H1 (cell line): Measurements from ENCODE around the gene MPST. TPM values are rescaled to one million over a fixed set of nuclear protein-coding genes. Genes with fewer than 3 reads are reported as not detected.

Experiments
- CTCF ChIA-PET: fragments of 300-600 bp; sonication (Branson Sonifier 250); formaldehyde crosslinking; loops from one replicate; lab custom pipeline; 2021; ENCODE audit not compliant: partially characterized antibody; lab: Charles Lee
- POLR2A ChIA-PET: fragments of 300-600 bp; sonication (Branson Sonifier 250); formaldehyde crosslinking; loops from one replicate; lab custom pipeline; 2021; ENCODE audit warnings: inconsistent platforms; ENCODE audit not compliant: partially characterized antibody; lab: Charles Lee
- DNase-seq, 2 experiments: peaks; one replicate each; pipeline versions ENCODE4 v3.0.0 to v3.0.0-alpha.2; 2010 to 2022; ENCODE audit warnings: low spot score in 2 of 2, low read depth in 1 of 2, mixed read lengths in 1 of 2
- FAIRE-seq: peaks from 2 replicates; lab custom pipeline; 2011; peaks lifted over from hg19 to GRCh38; lab: Jason Lieb, UNC
- H2AFZ ChIP-seq: 2 replicates; pipeline ENCODE4 v1.8.1; 2012; ENCODE audit warnings: low read length, inconsistent platforms
- H2AK5ac ChIP-seq: 2 replicates; pipeline ENCODE4 v1.6.1; 2013; ENCODE audit warnings: low read depth, low read length
- H2BK120ac ChIP-seq: replicated peaks from 2 replicates; pipeline ENCODE3; 2013; ENCODE audit warnings: low read depth, low read length, inconsistent platforms
- H2BK12ac ChIP-seq: 2 replicates; pipeline ENCODE4 v1.6.1; 2013; ENCODE audit warnings: low read depth, low read length
- H2BK15ac ChIP-seq: 2 replicates; pipeline ENCODE4 v1.6.1; 2013; ENCODE audit warnings: low read length
- H2BK20ac ChIP-seq: 2 replicates; pipeline ENCODE4 v1.6.1; 2013; ENCODE audit warnings: low read length
- H2BK5ac ChIP-seq: 2 replicates; pipeline ENCODE4 v1.6.1; 2013; ENCODE audit warnings: low read depth, low read length
- H3K14ac ChIP-seq: 2 replicates; pipeline ENCODE4 v1.6.1; 2013; ENCODE audit warnings: inconsistent platforms; ENCODE audit not compliant: insufficient read length
- H3K18ac ChIP-seq: 2 replicates; pipeline ENCODE4 v1.6.1; 2013; ENCODE audit warnings: low read length; ENCODE audit errors: extremely low read depth
- H3K23ac ChIP-seq: 2 replicates; pipeline ENCODE4 v1.6.1; 2013; ENCODE audit warnings: inconsistent platforms; ENCODE audit not compliant: insufficient read length
- H3K23me2 ChIP-seq: 2 replicates; pipeline ENCODE4 v1.6.1; 2013; ENCODE audit warnings: low read depth, low read length
- H3K27ac ChIP-seq: 2 replicates; pipeline ENCODE4 v1.6.1; 2011; ENCODE audit warnings: low read depth, low read length, inconsistent platforms
- H3K27me3 ChIP-seq, 4 experiments: replicated peaks in 1 of 4; 1 replicate in 1 of 4; 2 replicates in 3 of 4; pipeline versions ENCODE4 v1.6.1 to v1.8.1; 2011 to 2013; ENCODE audit warnings: low read length in 3 of 4, mild to moderate bottlenecking in 3 of 4, inconsistent platforms in 2 of 4, mixed read lengths in 2 of 4, moderate library complexity in 1 of 4; ENCODE audit not compliant: control insufficient read depth in 3 of 4, insufficient read depth in 3 of 4; ENCODE audit errors: extremely low read depth in 1 of 4
- H3K36me3 ChIP-seq, 4 experiments: 2 replicates each; pipeline versions ENCODE4 v1.6.1 to v1.8.1; 2011 to 2013; ENCODE audit warnings: mild to moderate bottlenecking in 4 of 4, low read length in 3 of 4, moderate library complexity in 2 of 4, control low read depth in 1 of 4, inconsistent platforms in 1 of 4; ENCODE audit not compliant: insufficient read depth in 4 of 4, control insufficient read depth in 2 of 4
- H3K4ac ChIP-seq: replicated peaks from 2 replicates; pipeline ENCODE3; 2013; ENCODE audit warnings: low read length, low read depth, mixed read lengths, inconsistent platforms; ENCODE audit not compliant: insufficient read length
- H3K4me1 ChIP-seq, 4 experiments: replicated peaks in 1 of 4; 1 replicate in 1 of 4; 2 replicates in 3 of 4; pipeline versions ENCODE4 v1.6.1 to v1.8.1; 2011 to 2013; ENCODE audit warnings: low read length in 3 of 4, inconsistent platforms in 2 of 4, mixed read lengths in 1 of 4; ENCODE audit not compliant: insufficient read depth in 4 of 4, control insufficient read depth in 3 of 4
- H3K4me2 ChIP-seq, 2 experiments: 2 replicates each; pipeline versions ENCODE4 v1.6.1 to v1.8.1; 2011 to 2013; ENCODE audit warnings: low read depth in 2 of 2, low read length in 2 of 2, control low read depth in 1 of 2, inconsistent platforms in 1 of 2, mild to moderate bottlenecking in 1 of 2; ENCODE audit not compliant: insufficient read depth in 1 of 2
- H3K4me3 ChIP-seq, 4 experiments: fragments of 200-600, 300-600 bp in 1 of 4; sonication (generic), shearing (Covaris generic), sonication (Bioruptor Twin) in 1 of 4; 2 replicates each; pipeline versions ENCODE4 v1.5.1 to v1.8.1; 2011 to 2016; ENCODE audit warnings: low read length in 4 of 4, low read depth in 3 of 4, control low read depth in 2 of 4, inconsistent platforms in 2 of 4, mild to moderate bottlenecking in 2 of 4, mixed read lengths in 1 of 4, moderate library complexity in 1 of 4; ENCODE audit not compliant: insufficient read depth in 2 of 4; ENCODE audit errors: extremely low read depth in 1 of 4
- H3K56ac ChIP-seq: replicated peaks from 2 replicates; pipeline ENCODE3; 2013; ENCODE audit warnings: low read depth, mild to moderate bottlenecking, mixed read lengths, low read length, inconsistent platforms; ENCODE audit not compliant: insufficient read length
- H3K79me1 ChIP-seq: 2 replicates; pipeline ENCODE4 v1.6.1; 2013; ENCODE audit warnings: low read depth, low read length, control low read depth
- H3K79me2 ChIP-seq, 2 experiments: 2 replicates each; pipeline versions ENCODE4 v1.6.1 to v1.8.1; 2012 to 2013; ENCODE audit warnings: low read length in 2 of 2, mild to moderate bottlenecking in 2 of 2, inconsistent platforms in 1 of 2; ENCODE audit not compliant: insufficient read depth in 2 of 2, control insufficient read depth in 1 of 2
- H3K9ac ChIP-seq, 4 experiments: replicated peaks in 1 of 4; 1 replicate in 1 of 4; 2 replicates in 3 of 4; pipeline versions ENCODE4 v1.6.1 to v1.8.1; 2011 to 2013; ENCODE audit warnings: low read depth in 3 of 4, low read length in 3 of 4, control low read depth in 2 of 4, mild to moderate bottlenecking in 2 of 4, moderate library complexity in 2 of 4, inconsistent platforms in 1 of 4; ENCODE audit errors: extremely low read depth in 1 of 4
- H3K9me3 ChIP-seq, 2 experiments: 2 replicates each; pipeline versions ENCODE4 v1.6.1 to v1.8.1; 2012 to 2013; ENCODE audit warnings: mild to moderate bottlenecking in 2 of 2, moderate library complexity in 2 of 2, control low read depth in 1 of 2, inconsistent platforms in 1 of 2, low read depth in 1 of 2, low read length in 1 of 2, mixed read lengths in 1 of 2; ENCODE audit not compliant: insufficient read depth in 2 of 2
- H4K20me1 ChIP-seq, 2 experiments: replicated peaks in 1 of 2; 2 replicates each; pipeline versions ENCODE3 to v1.8.1; 2011 to 2013; ENCODE audit warnings: inconsistent platforms in 2 of 2, low read length in 2 of 2, mild to moderate bottlenecking in 1 of 2; ENCODE audit not compliant: insufficient read depth in 2 of 2, control insufficient read depth in 1 of 2
- H4K5ac ChIP-seq: 2 replicates; pipeline ENCODE4 v1.6.1; 2013; ENCODE audit warnings: low read length, low read depth, mixed read lengths, inconsistent platforms; ENCODE audit not compliant: insufficient read length
- H4K8ac ChIP-seq: 2 replicates; pipeline ENCODE4 v1.8.0; 2013; ENCODE audit warnings: mild to moderate bottlenecking, moderate library complexity, low read length, inconsistent platforms; ENCODE audit not compliant: insufficient read depth; ENCODE audit errors: extremely low read depth
- H4K91ac ChIP-seq: replicated peaks from 2 replicates; pipeline ENCODE3; 2013; ENCODE audit warnings: low read length, mixed read lengths, inconsistent platforms; ENCODE audit not compliant: insufficient read length
- CREB1 ChIP-seq: IDR thresholded peaks from 2 replicates; pipeline ENCODE4 v1.6.1; 2012; ENCODE audit warnings: inconsistent platforms
- EZH2 ChIP-seq: fragments of 200-600 bp; sonication (generic); IDR thresholded peaks from 2 replicates; pipeline ENCODE4 v1.7.1; 2012; ENCODE audit warnings: low read depth, mild to moderate bottlenecking, moderate library complexity, low read length, inconsistent platforms; ENCODE audit not compliant: severe bottlenecking
- HDAC2 ChIP-seq, 2 experiments: fragments of 300-600 bp in 1 of 2; sonication (generic) in 1 of 2; IDR thresholded peaks; 2 replicates each; pipeline ENCODE4 v1.6.1; 2011 to 2012; ENCODE audit warnings: low read depth in 2 of 2, low read length in 2 of 2, mild to moderate bottlenecking in 2 of 2, moderate library complexity in 2 of 2, borderline replicate concordance in 1 of 2, inconsistent platforms in 1 of 2
- JUND ChIP-seq: IDR thresholded peaks from 2 replicates; pipeline ENCODE4 v1.6.1; 2011; ENCODE audit warnings: mild to moderate bottlenecking, improper control_type of control experiment, low read length
- POLR2AphosphoS5 ChIP-seq: IDR thresholded peaks from 2 replicates; pipeline ENCODE4 v1.6.1; 2011; ENCODE audit warnings: low read depth, low read length
- SRF ChIP-seq: IDR thresholded peaks from 2 replicates; pipeline ENCODE4 v1.6.1; 2011; ENCODE audit warnings: mild to moderate bottlenecking, low read depth, low read length, moderate library complexity
- TAF7 ChIP-seq: optimal IDR thresholded peaks from 2 replicates; pipeline ENCODE3; 2011; ENCODE audit warnings: low read depth, mild to moderate bottlenecking, inconsistent platforms, low read length, moderate library complexity, borderline replicate concordance
- TCF12 ChIP-seq: IDR thresholded peaks from 2 replicates; pipeline ENCODE4 v1.6.1; 2011; ENCODE audit warnings: low read depth, mild to moderate bottlenecking, low read length
- WGBS, 2 experiments: shearing (Covaris generic) in 1 of 2; methylation state at CpG; one replicate each; pipeline versions ENCODE4 v1.1.6 to v1.1.7; 2013 to 2015; ENCODE audit warnings: low lambda C conversion rate in 2 of 2, mixed read lengths in 2 of 2, inconsistent platforms in 1 of 2, low coverage in 1 of 2, missing lambda C conversion rate in 1 of 2; ENCODE audit not compliant: insufficient replicate concordance in 2 of 2, insufficient coverage in 1 of 2, insufficient read length in 1 of 2; ENCODE audit errors: extremely low coverage in 1 of 2, missing lambda C conversion rate in 1 of 2; 5-methylcytosine and 5-hydroxymethylcytosine counted together
- polyA plus RNA-seq, 7 experiments: library from polyadenylated mRNA; depleted of rRNA in 3 of 7; stranded (reverse) in 5 of 7; unstranded in 2 of 7; fragments of >200 nt in 5 of 7; fragments of 200-250 nt in 2 of 7; gene quantifications; 1 replicate in 5 of 7; 2 replicates in 1 of 7; 4 replicates in 1 of 7; pipeline versions ENCODE4 v1.2.1 to v1.2.3, GENCODE V29; 2011 to 2013; ENCODE audit warnings: missing spikeins in 2 of 7, mixed read lengths in 2 of 7
- total RNA-seq: library from RNA; stranded (reverse); fragmentation: NEBNext Ultra II Directional; extraction: Animal tissue kit (Norgen Biotek cat#: 25700); gene quantifications from 2 replicates; pipeline ENCODE4 v1.2.1, GENCODE V29; 2021

The MPST gene
- total and polyA plus RNA-seq, 2 of the 8 experiments (the other 6 are each of a cell fraction or from before 2014, with no cell fraction given) = 86.0 to 124 TPM

DNA sequence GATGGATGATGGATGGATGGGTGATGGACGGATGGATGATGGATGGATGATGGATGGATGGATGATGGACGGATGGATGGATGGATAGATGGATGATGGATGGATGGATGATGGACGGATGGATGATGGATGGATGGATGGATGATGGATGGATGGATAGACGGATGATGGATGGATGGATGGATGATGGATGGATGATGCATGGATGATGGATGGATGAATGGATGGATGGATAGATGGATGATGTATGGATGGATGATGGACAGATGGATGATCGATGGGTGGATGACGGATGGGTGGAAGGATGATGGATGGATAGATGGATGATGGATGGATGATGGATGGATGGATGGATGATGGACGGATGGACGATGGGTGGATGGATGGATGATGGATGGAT lies 53.1 kb downstream of the MPST start:
- TF ChIP-seq HDAC2 (IDR thresholded peaks at IDR 0.05; ENCODE audit: borderline replicate concordance in 1 of 2, low read depth in 2 of 2, low read length in 2 of 2) (no peak), SRF (no peak), EZH2 (no peak), TCF12 (no peak), POLR2AphosphoS5 (no peak), CREB1 (no peak), JUND (no peak), TAF7 (no peak)
- H3K9ac ChIP-seq = no peak overlapping the region
- ChIA-PET POLR2A (no interaction called here), CTCF (no interaction called here)
- WGBS, 2 experiments = 88 to 100% methylated on average over 8 of the region's 8 CpGs
- H3K18ac ChIP-seq = no peak overlapping the region
- H3K23me2 ChIP-seq = peaks cover 19% of the 10 kb centered on the region; the same call in 1 of the 2 replicates
- peaks cover 14 to 61% (median 49%) of the 10 kb centered on the region in 4 experiments for H3K27me3 ChIP-seq
- H3K36me3 ChIP-seq = no peaks in the 10 kb centered on the region
- FAIRE-seq (no peak), DNase-seq (no peak)
- H2AK5ac ChIP-seq = peak overlapping the region; percentile 91
- no peaks in the 10 kb centered on the region for H3K79me2 ChIP-seq
- no peak overlapping the region for H2BK120ac ChIP-seq
- no peak overlapping the region for H4K8ac ChIP-seq
- no peak overlapping the region for H4K5ac ChIP-seq
- H3K79me1 ChIP-seq = no peaks in the 10 kb centered on the region
- peak overlapping the region; percentile 73 for H3K56ac ChIP-seq
- H2BK15ac ChIP-seq = no peak overlapping the region
- H2BK12ac ChIP-seq = no peak overlapping the region
- no peak overlapping the region for H2BK20ac ChIP-seq
- H3K23ac ChIP-seq = no peak overlapping the region
- H4K91ac ChIP-seq = no peak overlapping the region
- H4K20me1 ChIP-seq = peaks cover 2 to 13% of the 10 kb centered on the region in 2 experiments
- H3K27ac ChIP-seq = no peak overlapping the region
- H2AFZ ChIP-seq = no peak overlapping the region
- peaks cover 0 to 3% of the 10 kb centered on the region in 2 experiments; a peak in 2 of 4 replicates for H3K9me3 ChIP-seq
- no peak overlapping the region for H3K4ac ChIP-seq
- H3K4me2 ChIP-seq = no peak overlapping the region
- H3K14ac ChIP-seq = no peak overlapping the region
- no peak overlapping the region for H3K4me3 ChIP-seq
- no peak overlapping the region for H2BK5ac ChIP-seq
- H3K4me1 ChIP-seq = peaks cover 2 to 9% (median 5%) of the 10 kb centered on the region in 4 experiments; a peak in 3 of 7 replicates
